K562 (cell line): Measurements from ENCODE around the gene HSPB6. TPM values are rescaled to one million over a fixed set of nuclear protein-coding genes. Genes with fewer than 3 reads are reported as not detected.

Experiments used
- ATAC-seq: fragments of 200-7000 bp; cut with Tn5 transposase; 3 replicates; pipeline ENCODE4 v1.9.1; 2020; ENCODE audit warnings: moderate library complexity
- BruUV-seq: library from RNA; stranded (reverse); fragments of 400-500 nt; replicated peaks from 2 replicates; lab custom pipeline; 2021; lab: Mats Ljungman, UMichigan
- CTCF ChIA-PET: fragments of 300-600 bp; formaldehyde crosslinking; extraction: SDS; loops from one replicate; lab custom pipeline; 2021; ENCODE audit warnings: low intra/inter-chr PET ratio; lab: Yijun Ruan, JAX
- POLR2A ChIA-PET: fragments of 300-600, 350-650 bp; sonication (Branson Sonifier 250); formaldehyde crosslinking; extraction: SDS; loops from one replicate; lab custom pipeline; 2021; ENCODE audit warnings: antibody characterized with exemption, inconsistent platforms; lab: Yijun Ruan, JAX
- DNase-seq, 4 experiments: peaks; one replicate each; pipeline versions ENCODE4 v3.0.0 to v3.0.0-alpha.2; 2011 to 2018; ENCODE audit warnings: low spot score in 3 of 4, mixed read lengths in 3 of 4; ENCODE audit errors: extremely low read depth in 1 of 4
- FAIRE-seq: peaks from 2 replicates; lab custom pipeline; 2011; peaks lifted over from hg19 to GRCh38; lab: Jason Lieb, UNC
- H2AFZ ChIP-seq: 2 replicates; pipeline ENCODE4 v1.6.0; 2011; ENCODE audit warnings: low read depth, low read length, control low read depth, inconsistent platforms
- H3K27ac ChIP-seq: fragments of 200-600 bp; 3 replicates; pipeline ENCODE4 v1.8.0; 2011; ENCODE audit warnings: low read depth, mild to moderate bottlenecking, control low read depth, inconsistent platforms, low read length, moderate library complexity, mixed read lengths; ENCODE audit errors: extremely low read depth
- H3K27me3 ChIP-seq, 2 experiments: fragments of 300-600 bp in 1 of 2; 2 replicates in 1 of 2; 3 replicates in 1 of 2; pipeline versions ENCODE4 v1.6.0 to v1.8.0; 2011; ENCODE audit warnings: inconsistent platforms in 2 of 2, low read length in 2 of 2, mild to moderate bottlenecking in 1 of 2, mixed read lengths in 1 of 2, moderate library complexity in 1 of 2; ENCODE audit not compliant: control insufficient read depth in 2 of 2, insufficient read depth in 2 of 2
- H3K36me3 ChIP-seq: fragments of 300-600 bp; 3 replicates; pipeline ENCODE4 v1.8.0; 2011; ENCODE audit warnings: mild to moderate bottlenecking, low read length, inconsistent platforms; ENCODE audit not compliant: control insufficient read depth, insufficient read depth
- H3K4me1 ChIP-seq, 2 experiments: fragments of 200-600 bp in 1 of 2; replicated peaks in 1 of 2; 2 replicates in 1 of 2; 3 replicates in 1 of 2; pipeline versions ENCODE4 v1.5.1 to v1.8.0; 2011; ENCODE audit warnings: inconsistent platforms in 2 of 2, low read length in 2 of 2, mild to moderate bottlenecking in 1 of 2, mixed read lengths in 1 of 2, moderate library complexity in 1 of 2; ENCODE audit not compliant: control insufficient read depth in 2 of 2, insufficient read depth in 2 of 2
- H3K4me2 ChIP-seq: 2 replicates; pipeline ENCODE4 v1.6.1; 2011; ENCODE audit warnings: low read length, control low read depth, inconsistent platforms, mixed read lengths; ENCODE audit not compliant: insufficient read depth
- H3K4me3 ChIP-seq: fragments of 200-600 bp; sonication (generic), shearing (Covaris generic); 2 replicates; pipeline ENCODE4 v1.5.1; 2016; ENCODE audit warnings: control low read depth, inconsistent platforms
- H3K79me2 ChIP-seq: fragments of 200-600 bp; 3 replicates; pipeline ENCODE4 v1.8.0; 2011; ENCODE audit warnings: low read length, inconsistent platforms; ENCODE audit not compliant: control insufficient read depth, insufficient read depth
- H3K9ac ChIP-seq, 2 experiments: 2 replicates each; pipeline versions ENCODE4 v1.6.0 to v1.6.1; 2011; ENCODE audit warnings: low read depth in 2 of 2, low read length in 2 of 2, control low read depth in 1 of 2, inconsistent platforms in 1 of 2, mild to moderate bottlenecking in 1 of 2, mixed read lengths in 1 of 2; ENCODE audit not compliant: insufficient read depth in 1 of 2
- H3K9me1 ChIP-seq: one replicate; pipeline ENCODE4 v1.6.0; 2011; ENCODE audit warnings: inconsistent platforms, mild to moderate bottlenecking, low read length, moderate library complexity; ENCODE audit not compliant: control insufficient read depth, insufficient read depth
- H3K9me3 ChIP-seq: replicated peaks from 2 replicates; pipeline ENCODE4 v1.5.1; 2011; ENCODE audit warnings: low read depth, low read length, inconsistent platforms; ENCODE audit not compliant: control insufficient read depth, insufficient read depth
- H4K20me1 ChIP-seq: replicated peaks from 2 replicates; pipeline ENCODE4 v1.6.1; 2011; ENCODE audit warnings: low read length, inconsistent platforms, mixed read lengths; ENCODE audit not compliant: control insufficient read depth, insufficient read depth
- EGR1 ChIP-seq: fragments of 450-650 bp; conservative IDR thresholded peaks from 2 replicates; pipeline ENCODE4 v1.6.1; 2017; ENCODE audit warnings: mild to moderate bottlenecking
- GABPB1 ChIP-seq: sonication (generic); formaldehyde crosslinking; IDR thresholded peaks from 2 replicates; pipeline ENCODE4 v1.8.0; 2022; ENCODE audit warnings: mild to moderate bottlenecking, missing genetic modification reagents
- HDAC1 ChIP-seq, 2 experiments: fragments of 450-650 bp; IDR thresholded peaks; 2 replicates each; pipeline ENCODE4 v1.6.1; 2016 to 2017; ENCODE audit warnings: inconsistent platforms in 1 of 2, mild to moderate bottlenecking in 1 of 2, moderate library complexity in 1 of 2
- KAT7 ChIP-seq: sonication (generic); formaldehyde crosslinking; IDR thresholded peaks from 2 replicates; pipeline ENCODE4 v1.8.0; 2022; ENCODE audit warnings: missing genetic modification reagents, mild to moderate bottlenecking, borderline replicate concordance
- KHSRP ChIP-seq: fragments of 450-650 bp; IDR thresholded peaks from 2 replicates; pipeline ENCODE4 v1.6.1; 2017
- LCOR ChIP-seq: sonication (generic); formaldehyde crosslinking; IDR thresholded peaks from 2 replicates; pipeline ENCODE4 v1.8.0; 2022; ENCODE audit warnings: mild to moderate bottlenecking, missing genetic modification reagents
- MIER1 ChIP-seq: fragments of 450-650 bp; IDR thresholded peaks from 2 replicates; pipeline ENCODE4 v1.6.1; 2016; ENCODE audit warnings: antibody characterized with exemption, mild to moderate bottlenecking, low read depth
- MTA3 ChIP-seq: fragments of 450-650 bp; formaldehyde crosslinking; IDR thresholded peaks from 2 replicates; pipeline ENCODE4 v1.6.1; 2017; ENCODE audit warnings: mild to moderate bottlenecking, borderline replicate concordance
- MYC ChIP-seq, 2 experiments: fragments of 250-450 bp in 1 of 2; sonication (Bioruptor Pico) in 1 of 2; IDR thresholded peaks; 2 replicates each; pipeline versions ENCODE4 v1.5.1 to v1.6.1; 2012 to 2021; ENCODE audit warnings: low read depth in 2 of 2, borderline replicate concordance in 1 of 2, improper control_type of control experiment in 1 of 2, low read length in 1 of 2, mild to moderate bottlenecking in 1 of 2, moderate library complexity in 1 of 2
- PRPF4 ChIP-seq: fragments of 200-400 bp; formaldehyde crosslinking; IDR thresholded peaks from one replicate; pipeline ENCODE4 v1.6.1; 2017; ENCODE audit warnings: low read length, low read depth, mild to moderate bottlenecking; ENCODE audit not compliant: insufficient read depth, poor library complexity, severe bottlenecking
- PYGO2 ChIP-seq: fragments of 450-650 bp; IDR thresholded peaks from 2 replicates; pipeline ENCODE4 v1.6.1; 2016; ENCODE audit warnings: mild to moderate bottlenecking, missing genetic modification characterization, moderate library complexity, missing compliant biosample characterization
- RBFOX2 ChIP-seq: fragments of 200-400 bp; formaldehyde crosslinking; IDR thresholded peaks from 2 replicates; pipeline ENCODE4 v1.6.1; 2017; ENCODE audit warnings: low read depth, mild to moderate bottlenecking, low read length, moderate library complexity
- SAP30 ChIP-seq: fragments of 200-600 bp; sonication (generic); IDR thresholded peaks from 2 replicates; pipeline ENCODE4 v1.6.1; 2012; ENCODE audit warnings: borderline replicate concordance, low read depth, mild to moderate bottlenecking, moderate library complexity, low read length, control low read depth, inconsistent platforms; ENCODE audit not compliant: insufficient read depth, poor library complexity, severe bottlenecking
- SIN3A ChIP-seq, 2 experiments: fragments of 150-350 bp in 1 of 2; IDR thresholded peaks; 2 replicates each; pipeline ENCODE4 v1.6.1; 2011 to 2016; ENCODE audit warnings: borderline replicate concordance in 2 of 2, low read depth in 2 of 2, low read length in 2 of 2, mild to moderate bottlenecking in 2 of 2, moderate library complexity in 2 of 2; ENCODE audit not compliant: control insufficient read depth in 1 of 2
- TAF15 ChIP-seq: fragments of 200-400 bp; formaldehyde crosslinking; IDR thresholded peaks from 2 replicates; pipeline ENCODE4 v1.6.1; 2017; ENCODE audit warnings: mild to moderate bottlenecking, low read depth, low read length, moderate library complexity
- WGBS: fragments of 100-300 bp; shearing (Covaris generic); methylation state at CpG from one replicate; pipeline ENCODE4 v1.1.6; 2016; ENCODE audit warnings: low coverage, mixed read lengths; ENCODE audit not compliant: insufficient coverage; ENCODE audit errors: missing lambda C conversion rate; 5-methylcytosine and 5-hydroxymethylcytosine counted together
- in situ Hi-C: fragments of 300-500 bp; cut with MboI; formaldehyde crosslinking; loops from 4 replicates; pipeline ENCODE4 v1.15.0; 2018; ENCODE audit warnings: inconsistent platforms, mixed read lengths
- intact Hi-C: fragments of 100-400 bp; cut with micrococcal nuclease; formaldehyde crosslinking; loops from 2 replicates; pipeline ENCODE4 v1.14.2; 2022
- polyA plus RNA-seq, 8 experiments: library from polyadenylated mRNA; depleted of rRNA in 4 of 8; stranded (reverse) in 5 of 8; unstranded in 3 of 8; fragments of >200 nt; fragmentation: Nextera tagmentation in 2 of 8; fragmentation: Illumina TruSeq in 1 of 8; extraction: Ambion mirVana in 2 of 8; extraction: Trizol in 1 of 8; gene quantifications; 2 replicates each; pipeline versions ENCODE4 v1.2.1 to v1.2.3, GENCODE V29; 2011 to 2014; ENCODE audit warnings: inconsistent platforms in 1 of 8, missing spikeins in 1 of 8
- total RNA-seq, 7 experiments: library from RNA; depleted of rRNA in 6 of 7; stranded (reverse); fragments of >200 nt in 6 of 7; fragmentation: Illumina TruSeq in 2 of 7; extraction: Trizol in 2 of 7; gene quantifications; 2 replicates each; pipeline versions ENCODE4 v1.2.1 to v1.2.3, GENCODE V29; 2011 to 2021; ENCODE audit warnings: low replicate concordance in 1 of 7
- TF ChIP-seq, protein P1 (sequence below): conservative IDR thresholded peaks from 2 replicates; pipeline ENCODE4 v1.6.1; 2011; ENCODE audit warnings: low read depth, mild to moderate bottlenecking, low read length; ENCODE audit not compliant: control insufficient read depth
- TF ChIP-seq, protein P2 (sequence below): fragments of 450-650 bp; formaldehyde crosslinking; IDR thresholded peaks from 2 replicates; pipeline ENCODE4 v1.4.0; 2020; ENCODE audit warnings: mild to moderate bottlenecking, moderate library complexity

HSPB6 gene
- total and polyA plus RNA-seq, 9 of the 15 experiments (the other 6 are each of a cell fraction or from before 2014, with no cell fraction given): 0.55 TPM; not detected in 8

DNA sequence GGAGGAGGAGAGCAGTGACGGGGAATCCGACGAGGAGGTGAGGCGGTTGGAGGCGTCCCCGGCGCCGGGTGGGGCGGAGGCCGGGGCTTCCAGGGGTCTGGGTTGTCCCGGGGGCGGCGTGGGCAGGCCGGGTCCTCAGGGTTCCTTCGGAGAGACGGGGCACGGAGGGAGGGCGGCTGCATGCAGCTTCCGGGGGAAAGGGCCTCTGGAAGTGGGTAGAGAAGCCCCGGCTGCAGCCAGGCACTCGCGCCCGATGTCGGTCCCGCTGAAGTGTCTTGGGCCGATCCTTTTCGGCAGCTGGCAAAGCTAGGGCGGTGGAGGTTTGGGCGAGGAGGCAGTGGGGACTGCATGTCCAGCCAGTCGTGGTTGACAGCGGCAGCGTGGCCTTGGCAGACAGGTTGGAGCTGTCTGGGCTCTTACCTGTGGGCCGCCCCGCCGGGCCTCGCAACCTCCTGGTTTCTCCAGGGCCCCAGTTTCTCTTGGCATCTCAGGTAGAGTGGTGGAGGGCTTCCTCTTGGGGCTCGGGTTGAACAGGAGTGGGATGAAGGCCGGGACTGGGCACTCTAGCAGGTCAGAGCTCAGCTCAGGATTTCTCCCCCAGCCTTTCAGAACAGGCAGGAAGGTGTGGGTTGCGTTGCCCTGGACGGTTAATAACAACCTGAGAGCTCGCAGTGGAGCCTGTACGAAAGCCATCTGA is 38.3 kb downstream of the HSPB6 start:
- TSS peak; percentile 61 for BruUV-seq
- CTCF ChIA-PET: interaction anchor here (2.9 to 3.0 kb wide), 2 partner anchors 25 to 168 kb away, joined by 25 to 76 read pairs; no protein-coding TSS in a partner anchor
- Histone ChIP-seq H2AFZ (no peak overlapping the region), H3K9me1 (no peaks in the 10 kb centered on the region), H3K36me3 (peaks cover 40% of the 10 kb centered on the region; the same call in 2 of the 3 replicates), H3K79me2 (peaks cover 33% of the 10 kb centered on the region), H3K4me3 (peak overlapping the region; percentile 96), H3K9ac (peak overlapping the region; percentile 85 to 98), H3K9me3 (no peaks in the 10 kb centered on the region), H3K27me3 (peaks cover 0 to 13% of the 10 kb centered on the region in 2 experiments; a peak in 3 of 5 replicates), H3K27ac (peak overlapping the region; percentile 81), H3K4me2 (peak overlapping the region; percentile 90), H4K20me1 (0 out of 2 replicates have a peak, but pooled peaks cover 11% of the 10 kb centered on the region), H3K4me1 (peaks cover 14 to 64% of the 10 kb centered on the region in 2 experiments)
- ATAC-seq: no peak
- intact Hi-C loops: no loop called here
- DNase-seq: peak in 2 of 4 experiments; percentile 27 to 30
- FAIRE-seq: no peak
- POLR2A ChIA-PET: interaction anchor here (0.6 to 1.9 kb wide), 9 partner anchors 10 to 403 kb away, joined by 3 to 12 read pairs (median 4); partner anchors contain the start of gene HAUS5
- in situ Hi-C loops: no loop called here
- WGBS: 0% methylated on average over 23 of the region's 42 CpGs
- TF ChIP-seq KHSRP (no peak), MIER1 (no peak), SAP30 (peak; percentile 53), TAF15 (no peak), MTA3 (0 out of 2 replicates have a peak, but pooled peaks have one; percentile 33), HDAC1 (IDR thresholded peaks at IDR 0.05) (peak in 1 of 2 experiments; percentile 39; a peak in 1 of 4 replicates), EGR1 (peak; percentile 65), PYGO2 (tag) (no peak), GABPB1 (CRISPR knock-in tag) (0 out of 2 replicates have a peak, but pooled peaks have one; percentile 29), SIN3A (IDR thresholded peaks at IDR 0.05; ENCODE audit: borderline replicate concordance in 2 of 2, control insufficient read depth in 1 of 2, low read depth in 2 of 2, low read length in 2 of 2) (peak in 1 of 2 experiments; percentile 50; a peak in 1 of 4 replicates), MYC (IDR thresholded peaks at IDR 0.05; ENCODE audit: low read depth, low read length) (peak; percentile 26; the same call in 1 of the 2 replicates), MYC (CRISPR knock-in tag; IDR thresholded peaks at IDR 0.05; ENCODE audit: borderline replicate concordance, low read depth) (no peak), RBFOX2 (peak; percentile 58), KAT7 (0 out of 2 replicates have a peak, but pooled peaks have one; percentile 20), LCOR (CRISPR knock-in tag) (peak; percentile 46; the same call in 1 of the 2 replicates), PRPF4 (peak; percentile 38)
- TF ChIP-seq, protein P1, sequence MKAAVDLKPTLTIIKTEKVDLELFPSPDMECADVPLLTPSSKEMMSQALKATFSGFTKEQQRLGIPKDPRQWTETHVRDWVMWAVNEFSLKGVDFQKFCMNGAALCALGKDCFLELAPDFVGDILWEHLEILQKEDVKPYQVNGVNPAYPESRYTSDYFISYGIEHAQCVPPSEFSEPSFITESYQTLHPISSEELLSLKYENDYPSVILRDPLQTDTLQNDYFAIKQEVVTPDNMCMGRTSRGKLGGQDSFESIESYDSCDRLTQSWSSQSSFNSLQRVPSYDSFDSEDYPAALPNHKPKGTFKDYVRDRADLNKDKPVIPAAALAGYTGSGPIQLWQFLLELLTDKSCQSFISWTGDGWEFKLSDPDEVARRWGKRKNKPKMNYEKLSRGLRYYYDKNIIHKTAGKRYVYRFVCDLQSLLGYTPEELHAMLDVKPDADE: 0 out of 2 replicates have a peak, but pooled peaks have one; percentile 53
- TF ChIP-seq, protein P2, sequence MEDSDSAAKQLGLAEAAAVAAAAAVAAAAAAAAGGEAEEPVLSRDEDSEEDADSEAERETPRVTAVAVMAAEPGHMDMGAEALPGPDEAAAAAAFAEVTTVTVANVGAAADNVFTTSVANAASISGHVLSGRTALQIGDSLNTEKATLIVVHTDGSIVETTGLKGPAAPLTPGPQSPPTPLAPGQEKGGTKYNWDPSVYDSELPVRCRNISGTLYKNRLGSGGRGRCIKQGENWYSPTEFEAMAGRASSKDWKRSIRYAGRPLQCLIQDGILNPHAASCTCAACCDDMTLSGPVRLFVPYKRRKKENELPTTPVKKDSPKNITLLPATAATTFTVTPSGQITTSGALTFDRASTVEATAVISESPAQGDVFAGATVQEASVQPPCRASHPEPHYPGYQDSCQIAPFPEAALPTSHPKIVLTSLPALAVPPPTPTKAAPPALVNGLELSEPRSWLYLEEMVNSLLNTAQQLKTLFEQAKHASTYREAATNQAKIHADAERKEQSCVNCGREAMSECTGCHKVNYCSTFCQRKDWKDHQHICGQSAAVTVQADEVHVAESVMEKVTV: no peak
